Stimulated activated naive CD8-positive, alpha-beta T cell treated with anti-CD3 and anti-CD28 coated beads, Interleukin-15, amount 100 ng/mL, for 72 hours (primary cell): ENCODE measurements around the gene PTPN18.
A peak's percentile ranks its signal among the peaks of the same experiment; 100 is the strongest.

Experiments used
- ATAC-seq: fragments of 150-1000 bp; cut with Tn5 transposase; 2 replicates; pipeline ENCODE4 v1.10.0; 2021; ENCODE audit warnings: mild to moderate bottlenecking, moderate library complexity
- DNase-seq, 2 donors: peaks; one replicate each; pipeline ENCODE4 v3.0.0; 2021 to 2022
- H3K27ac Mint-ChIP-seq, 2 donors: one replicate each; pipeline ENCODE4 v1.8.0; 2022; ENCODE audit warnings: mild to moderate bottlenecking in 2 of 2, mixed read lengths in 2 of 2, moderate library complexity in 2 of 2
- H3K27me3 Mint-ChIP-seq: one replicate; pipeline ENCODE4 v1.8.0; 2022; ENCODE audit warnings: mixed read lengths
- H3K4me1 Mint-ChIP-seq: one replicate; pipeline ENCODE4 v1.8.0; 2022; ENCODE audit warnings: mild to moderate bottlenecking, mixed read lengths
- H3K4me3 Mint-ChIP-seq, 2 donors: one replicate each; pipeline ENCODE4 v1.8.0; 2022; ENCODE audit warnings: mild to moderate bottlenecking in 2 of 2, mixed read lengths in 2 of 2, moderate library complexity in 1 of 2
- H3K9me3 Mint-ChIP-seq, 2 donors: one replicate each; pipeline ENCODE4 v1.8.0; 2022; ENCODE audit warnings: mixed read lengths in 2 of 2

Gene PTPN18

GRCh38 chr2:130380096-130380934, 24.5 kb downstream of the PTPN18 start:
- Mint-ChIP-seq H3K27ac (no peak overlapping the region), H3K27me3 (no peaks in the 10 kb centered on the region), H3K4me1 (peaks cover 47% of the 10 kb centered on the region), H3K9me3 (no peaks in the 10 kb centered on the region), H3K4me3 (peak overlapping the region in 1 of 2 donors; percentile 36)
- ATAC-seq (peak; percentile 78), DNase-seq (peak in 1 of 2 donors; percentile 23)

DNA sequence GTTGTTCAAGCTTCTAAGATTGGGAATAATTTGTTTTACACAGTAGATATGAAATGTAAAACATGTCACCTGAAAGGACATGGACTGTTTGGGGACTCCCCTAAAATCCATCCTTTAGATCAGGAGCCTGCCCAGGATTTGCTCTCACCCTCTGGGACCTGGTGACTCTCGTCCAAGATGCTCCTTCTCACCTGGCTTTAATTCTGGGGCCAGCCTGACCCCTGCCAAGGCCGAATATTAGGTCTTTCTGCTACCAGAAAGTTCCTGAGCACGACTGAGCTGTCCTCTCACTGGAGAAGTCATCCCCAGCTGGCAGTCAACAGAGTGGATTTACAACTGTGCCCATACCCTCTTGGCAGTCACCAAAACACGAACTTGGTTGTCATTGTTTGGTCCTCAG, 25.3 kb downstream of the PTPN18 start:
- H3K27ac Mint-ChIP-seq, result no peak overlapping the region
- H3K4me3 Mint-ChIP-seq, result no peak overlapping the region
- DNase-seq, result no peak
- no peaks in the 10 kb centered on the region for H3K9me3 Mint-ChIP-seq
- peaks cover 40% of the 10 kb centered on the region for H3K4me1 Mint-ChIP-seq
- no peak for ATAC-seq
- no peaks in the 10 kb centered on the region for H3K27me3 Mint-ChIP-seq

DNA sequence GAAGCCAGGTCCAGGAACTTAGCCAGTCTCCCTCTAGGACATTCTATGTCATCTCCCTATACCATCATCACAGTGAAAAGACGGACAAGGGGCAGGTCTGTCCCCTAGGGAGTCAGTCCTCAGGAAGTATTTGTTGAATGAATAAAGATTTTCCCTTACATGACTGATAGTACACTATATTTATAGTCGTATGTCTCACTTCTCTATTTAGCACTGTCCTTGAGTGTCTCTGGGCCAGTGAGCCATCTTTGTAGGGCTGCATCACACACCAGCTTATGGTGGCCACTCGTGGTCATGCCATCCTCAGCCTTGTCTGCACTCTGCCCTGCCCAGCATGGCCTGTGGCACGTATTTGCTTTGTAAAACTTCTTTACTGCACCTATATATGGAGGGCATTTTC, 25.8 kb downstream of the PTPN18 start:
- DNase-seq, result no peak
- Mint-ChIP-seq H3K4me1 (peaks cover 36% of the 10 kb centered on the region), H3K4me3 (no peak overlapping the region), H3K9me3 (no peaks in the 10 kb centered on the region), H3K27me3 (no peaks in the 10 kb centered on the region), H3K27ac (no peak overlapping the region)
- ATAC-seq, result no peak

GRCh38 chr2:130382313-130382917, 26.6 kb downstream of the PTPN18 start:
- Mint-ChIP-seq H3K27me3 (no peaks in the 10 kb centered on the region), H3K4me1 (peaks cover 28% of the 10 kb centered on the region), H3K27ac (no peak overlapping the region), H3K4me3 (no peak overlapping the region), H3K9me3 (no peaks in the 10 kb centered on the region)
- no peak for ATAC-seq
- DNase-seq, result no peak

- Mint-ChIP-seq H3K4me1 (peaks cover 7% of the 10 kb centered on the region), H3K9me3 (no peaks in the 10 kb centered on the region), H3K27me3 (no peaks in the 10 kb centered on the region), H3K27ac (no peak overlapping the region), H3K4me3 (no peak overlapping the region)
- DNase-seq (no peak), ATAC-seq (no peak)
These were observed 29.9 kb downstream of the PTPN18 start for GRCh38 chr2:130385709-130386108.

DNA sequence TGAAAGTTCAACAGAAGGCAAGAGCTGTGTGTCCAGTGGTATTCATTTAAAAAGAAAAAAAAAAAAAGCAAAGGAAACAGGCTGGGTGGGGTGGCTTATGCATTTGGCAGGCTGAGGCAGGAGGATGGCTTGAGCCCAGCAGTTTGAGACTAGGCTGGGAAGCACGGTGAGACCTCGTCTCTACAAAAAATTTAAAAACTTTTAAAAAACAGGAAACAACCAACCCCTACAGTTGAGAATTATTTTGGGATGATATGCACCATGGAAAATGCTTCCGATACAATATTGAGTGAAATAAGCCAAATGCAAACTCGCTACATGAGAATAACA, 31.2 kb downstream of the PTPN18 start:
- DNase-seq, result no peak
- no peak overlapping the region for H3K27ac Mint-ChIP-seq

GRCh38 chr2:130387804-130388203, 31.9 kb downstream of the PTPN18 start:
- no peak overlapping the region for H3K4me3 Mint-ChIP-seq
- H3K4me1 Mint-ChIP-seq, result peaks cover 20% of the 10 kb centered on the region
- H3K9me3 Mint-ChIP-seq, result no peaks in the 10 kb centered on the region
- H3K27me3 Mint-ChIP-seq, result peaks cover 8% of the 10 kb centered on the region
- ATAC-seq, result no peak
- H3K27ac Mint-ChIP-seq, result no peak overlapping the region
- DNase-seq, result no peak

More for the DNA sequence above, 31.2 kb downstream of the PTPN18 start:
- peaks cover 17% of the 10 kb centered on the region for H3K4me1 Mint-ChIP-seq
- no peak overlapping the region for H3K4me3 Mint-ChIP-seq
- no peaks in the 10 kb centered on the region for H3K9me3 Mint-ChIP-seq
- no peak for ATAC-seq
- H3K27me3 Mint-ChIP-seq, result peaks cover 5% of the 10 kb centered on the region

- H3K27me3 Mint-ChIP-seq, result peaks cover 12% of the 10 kb centered on the region
- H3K9me3 Mint-ChIP-seq, result no peaks in the 10 kb centered on the region
- H3K27ac Mint-ChIP-seq, result no peak overlapping the region
- no peak overlapping the region for H3K4me3 Mint-ChIP-seq
- peaks cover 20% of the 10 kb centered on the region for H3K4me1 Mint-ChIP-seq
- ATAC-seq, result no peak
- DNase-seq, result no peak
These were observed 32.5 kb downstream of the PTPN18 start for GRCh38 chr2:130388221-130388907.

DNA sequence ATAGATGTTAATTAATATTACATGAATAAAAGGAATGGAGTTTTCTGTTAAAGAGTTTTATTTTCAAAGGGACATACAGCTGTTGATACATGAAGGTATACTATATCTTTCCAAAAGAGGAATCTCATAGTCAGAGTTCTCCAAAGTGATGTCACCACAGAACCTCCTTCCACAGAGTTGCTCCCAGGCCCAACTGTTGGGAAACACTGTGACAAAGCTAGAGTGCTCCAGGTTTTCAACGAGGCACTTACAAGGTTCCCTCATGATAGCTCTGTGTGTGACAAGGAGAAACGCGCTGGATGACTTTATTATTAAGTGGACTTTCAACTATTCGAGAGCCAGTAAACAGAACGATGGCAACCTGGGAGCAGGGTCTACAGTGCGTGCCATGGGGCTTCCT, 33.5 kb downstream of the PTPN18 start:
- ATAC-seq, result no peak
- H3K4me3 Mint-ChIP-seq, result no peak overlapping the region
- H3K27ac Mint-ChIP-seq, result no peak overlapping the region
- DNase-seq, result no peak
- peaks cover 20% of the 10 kb centered on the region for H3K4me1 Mint-ChIP-seq
- peaks cover 17% of the 10 kb centered on the region for H3K27me3 Mint-ChIP-seq
- no peaks in the 10 kb centered on the region for H3K9me3 Mint-ChIP-seq

DNA sequence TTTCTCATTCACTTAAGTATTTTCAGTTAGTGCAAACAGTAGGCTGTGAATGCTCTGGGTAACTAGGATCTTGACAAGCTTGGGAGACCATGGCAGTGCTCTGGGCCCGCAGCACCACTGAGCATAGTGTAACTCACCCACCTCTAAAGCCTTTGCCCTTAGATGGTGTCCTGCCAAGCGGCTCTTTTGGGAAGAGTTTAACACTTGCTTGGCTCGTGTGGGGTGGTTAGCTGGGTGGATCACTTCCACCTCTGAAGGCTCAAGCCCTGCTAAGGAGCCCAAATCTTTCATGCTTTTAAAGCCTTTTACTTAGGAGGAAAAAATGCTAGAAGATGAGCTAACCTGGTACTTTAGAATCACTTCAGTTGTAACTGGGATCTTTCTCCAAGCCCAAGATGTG, 33.9 kb downstream of the PTPN18 start:
- no peak overlapping the region for H3K27ac Mint-ChIP-seq
- peaks cover 17% of the 10 kb centered on the region for H3K27me3 Mint-ChIP-seq

DNA sequence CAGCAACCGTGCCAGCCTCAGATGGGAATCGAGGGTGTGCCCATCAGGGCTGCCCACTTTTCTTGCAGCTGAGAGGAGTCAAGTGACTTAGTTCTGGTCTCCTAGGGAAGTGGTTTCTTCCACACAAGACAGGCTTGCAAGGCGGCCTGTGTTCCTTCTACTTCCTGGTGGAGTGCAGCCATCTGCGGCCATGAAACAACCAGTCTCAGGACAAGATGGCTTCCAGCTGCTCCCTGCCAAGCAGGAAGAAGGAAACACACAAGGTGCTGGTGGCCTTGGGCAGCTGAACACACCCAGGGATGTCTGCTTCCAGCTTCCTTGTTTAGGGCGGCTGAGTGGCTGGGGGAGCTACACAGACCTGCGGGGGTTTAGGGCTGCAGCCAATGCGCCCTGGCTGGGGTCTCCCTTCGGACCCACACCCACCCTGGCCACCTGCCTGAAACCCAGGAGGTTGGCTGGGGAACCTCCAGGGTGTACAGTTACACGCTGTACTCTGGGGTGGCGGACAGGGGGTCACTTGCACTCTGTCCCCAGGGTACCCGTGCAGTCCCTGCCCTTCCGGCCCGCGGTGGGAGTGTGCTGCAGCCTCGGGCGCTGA, 34.7 kb downstream of the PTPN18 start:
- Mint-ChIP-seq H3K4me3 (peak overlapping the region; percentile 82 to 87), H3K4me1 (peaks cover 20% of the 10 kb centered on the region), H3K27me3 (peaks cover 17% of the 10 kb centered on the region), H3K27ac (peak overlapping the region in 1 of 2 donors; percentile 91), H3K9me3 (no peaks in the 10 kb centered on the region)
- DNase-seq (no peak), ATAC-seq (peak; percentile 43)

More for the DNA sequence above, 33.9 kb downstream of the PTPN18 start:
- ATAC-seq (no peak), DNase-seq (no peak)
- no peak overlapping the region for H3K4me3 Mint-ChIP-seq
- peaks cover 20% of the 10 kb centered on the region for H3K4me1 Mint-ChIP-seq
- no peaks in the 10 kb centered on the region for H3K9me3 Mint-ChIP-seq

DNA sequence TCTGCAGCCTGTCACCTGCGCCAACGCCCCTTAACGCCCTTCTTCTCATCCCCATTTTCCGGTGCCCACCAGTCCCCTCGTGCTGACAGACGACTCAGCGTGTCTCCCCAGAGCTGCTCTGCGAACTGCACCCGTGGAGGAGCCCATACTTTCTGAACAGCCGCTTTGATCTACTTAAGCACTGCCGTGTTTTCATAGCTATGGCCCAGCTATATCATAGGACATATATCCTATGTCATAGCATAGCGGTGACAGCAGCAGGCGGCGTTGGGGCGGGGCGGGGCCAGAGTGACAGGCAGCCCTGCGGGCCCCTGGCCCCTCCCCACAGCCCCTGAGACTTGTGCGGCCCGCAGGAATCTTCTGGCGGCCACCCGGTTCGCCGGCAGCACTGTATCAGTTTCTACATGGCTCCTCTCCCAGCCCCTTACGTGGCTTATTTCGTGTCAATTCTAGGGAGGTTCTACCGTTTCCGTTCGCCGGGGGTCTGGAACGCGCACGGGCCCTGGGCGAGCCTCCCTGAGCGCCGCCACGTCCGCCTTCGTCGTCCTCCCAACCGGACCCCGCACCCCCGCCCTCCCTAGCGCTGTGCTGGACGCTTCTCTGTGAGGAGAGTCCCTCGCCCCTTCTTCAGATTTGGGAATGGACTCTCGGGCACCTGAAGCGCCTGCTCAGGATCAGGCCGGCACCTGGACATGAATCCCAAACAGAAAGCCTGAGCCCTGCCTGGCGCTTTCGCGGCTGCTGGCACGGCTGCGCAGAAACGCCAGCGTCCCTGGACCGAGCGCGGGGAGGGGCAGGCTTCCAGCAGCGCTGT, 35.4 kb downstream of the PTPN18 start:
- Mint-ChIP-seq H3K4me3 (peak overlapping the region; percentile 82 to 87), H3K9me3 (no peaks in the 10 kb centered on the region), H3K27ac (peak overlapping the region; percentile 72 to 91), H3K4me1 (peaks cover 20% of the 10 kb centered on the region), H3K27me3 (peaks cover 21% of the 10 kb centered on the region)
- ATAC-seq (peak; percentile 96), DNase-seq (peak; percentile 73)

GRCh38 chr2:130391872-130392670, 36.2 kb downstream of the PTPN18 start:
- H3K4me1 Mint-ChIP-seq, result peaks cover 20% of the 10 kb centered on the region
- H3K9me3 Mint-ChIP-seq, result no peaks in the 10 kb centered on the region
- DNase-seq (no peak), ATAC-seq (no peak)
- H3K27me3 Mint-ChIP-seq, result peaks cover 27% of the 10 kb centered on the region
- H3K27ac Mint-ChIP-seq, result peak overlapping the region; percentile 69 to 86
- H3K4me3 Mint-ChIP-seq, result peak overlapping the region; percentile 82 to 87

DNA sequence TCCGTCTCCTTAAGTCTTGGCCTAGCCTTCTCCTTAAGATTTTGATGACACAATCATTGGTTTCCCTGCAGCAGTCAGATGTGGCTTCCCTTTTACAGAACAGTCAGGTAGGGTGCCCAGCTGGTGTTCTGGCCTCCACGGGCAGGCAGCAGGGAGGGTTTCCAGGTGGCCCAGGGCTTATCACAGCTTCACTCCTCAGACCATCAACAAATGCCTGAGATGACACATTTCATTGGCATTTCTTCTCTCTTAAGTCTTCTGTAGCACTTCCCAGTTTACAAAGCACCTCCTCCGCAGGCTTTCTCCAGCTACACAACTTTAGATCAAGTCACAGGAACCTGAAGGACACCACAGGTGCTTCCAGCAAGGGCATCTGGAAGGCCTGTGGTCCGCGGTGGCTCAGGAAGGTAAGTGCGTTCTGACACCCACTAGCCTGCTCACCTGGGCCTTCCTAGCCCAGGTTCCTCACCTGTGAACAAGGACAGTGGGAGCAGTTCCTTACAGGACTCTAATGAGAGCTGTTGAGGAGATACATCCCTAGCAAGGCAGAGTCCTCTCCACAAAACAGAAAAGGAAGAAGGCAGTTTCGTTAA, 37.6 kb downstream of the PTPN18 start:
- peaks cover 27% of the 10 kb centered on the region for H3K27me3 Mint-ChIP-seq
- H3K27ac Mint-ChIP-seq, result no peak overlapping the region
- peaks cover 20% of the 10 kb centered on the region for H3K4me1 Mint-ChIP-seq
- ATAC-seq, result no peak
- H3K4me3 Mint-ChIP-seq, result no peak overlapping the region
- no peaks in the 10 kb centered on the region for H3K9me3 Mint-ChIP-seq
- DNase-seq, result no peak
